Measurements from ENCODE around the gene LRCH4.

DNA sequence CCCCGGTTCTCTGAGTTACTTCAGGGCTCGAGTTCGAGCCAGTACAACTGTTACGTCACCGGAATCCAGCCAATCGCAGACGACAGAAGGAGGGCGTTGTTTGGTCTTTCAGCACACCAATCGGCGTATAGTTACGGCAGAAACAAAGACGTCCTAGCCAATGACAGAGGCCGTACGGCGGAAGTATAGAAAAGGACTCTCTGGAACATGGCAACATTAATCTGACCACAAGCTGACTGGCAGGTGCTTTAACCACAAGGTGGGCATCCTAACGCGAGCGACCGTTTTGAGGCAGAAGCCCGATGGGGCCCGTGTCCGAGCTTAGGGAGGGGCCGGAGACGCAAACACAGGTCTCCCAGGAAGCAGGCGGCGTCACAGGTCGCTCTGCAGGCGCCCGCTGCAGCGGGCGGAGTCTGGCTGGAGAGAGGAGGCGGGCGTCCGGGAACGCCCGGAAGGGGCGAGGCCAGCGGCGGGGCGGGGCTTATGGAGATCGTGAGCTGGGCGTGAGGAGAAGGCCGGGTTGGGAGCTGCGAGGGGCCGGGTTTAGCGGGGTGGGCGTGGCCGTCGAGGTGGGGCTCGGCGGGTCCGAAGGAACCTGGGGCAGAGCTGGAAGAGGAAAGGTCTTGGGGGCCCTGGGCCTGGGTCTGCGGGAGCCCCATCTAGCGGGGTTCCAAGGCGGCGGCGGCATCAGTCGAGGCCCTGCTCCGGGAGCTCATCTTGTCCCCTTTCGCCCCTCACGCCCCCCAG, 26.2 kb upstream of the LRCH4 start, which contains the start of gene MOSPD3:
- TF ChIP-seq, protein P1, sequence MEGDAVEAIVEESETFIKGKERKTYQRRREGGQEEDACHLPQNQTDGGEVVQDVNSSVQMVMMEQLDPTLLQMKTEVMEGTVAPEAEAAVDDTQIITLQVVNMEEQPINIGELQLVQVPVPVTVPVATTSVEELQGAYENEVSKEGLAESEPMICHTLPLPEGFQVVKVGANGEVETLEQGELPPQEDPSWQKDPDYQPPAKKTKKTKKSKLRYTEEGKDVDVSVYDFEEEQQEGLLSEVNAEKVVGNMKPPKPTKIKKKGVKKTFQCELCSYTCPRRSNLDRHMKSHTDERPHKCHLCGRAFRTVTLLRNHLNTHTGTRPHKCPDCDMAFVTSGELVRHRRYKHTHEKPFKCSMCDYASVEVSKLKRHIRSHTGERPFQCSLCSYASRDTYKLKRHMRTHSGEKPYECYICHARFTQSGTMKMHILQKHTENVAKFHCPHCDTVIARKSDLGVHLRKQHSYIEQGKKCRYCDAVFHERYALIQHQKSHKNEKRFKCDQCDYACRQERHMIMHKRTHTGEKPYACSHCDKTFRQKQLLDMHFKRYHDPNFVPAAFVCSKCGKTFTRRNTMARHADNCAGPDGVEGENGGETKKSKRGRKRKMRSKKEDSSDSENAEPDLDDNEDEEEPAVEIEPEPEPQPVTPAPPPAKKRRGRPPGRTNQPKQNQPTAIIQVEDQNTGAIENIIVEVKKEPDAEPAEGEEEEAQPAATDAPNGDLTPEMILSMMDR (IDR thresholded peaks at IDR 0.05), result no peak
- TF ChIP-seq ZFX (IDR thresholded peaks at IDR 0.05; ENCODE audit: borderline replicate concordance), result no peak
